ENCODE results near the gene SDCBP2. TPM values are rescaled to one million over a fixed set of nuclear protein-coding genes. Genes with fewer than 3 reads are reported as not detected.

Gene SDCBP2
- total and polyA plus RNA-seq, 2 donors (not counting 1 experiment from before 2014, with no cell fraction given), result 1.2 to 1.3 TPM

- Histone ChIP-seq H3K9me3 (ENCODE audit: control extremely low read depth in 1 of 3, control insufficient read depth in 2 of 3, insufficient read depth in 1 of 3, low read length in 2 of 3) (no peaks in the 10 kb centered on the region), H3K27me3 (replicated peaks in 1 of 4; ENCODE audit: control extremely low read depth in 1 of 4, control insufficient read depth in 3 of 4, insufficient read depth in 4 of 4, low read length in 3 of 4) (no peaks in the 10 kb centered on the region), H4K20me1 (ENCODE audit: control insufficient read depth, insufficient read depth, low read length, poor library complexity, severe bottlenecking) (peaks cover 81% of the 10 kb centered on the region), H3K36me3 (replicated peaks in 1 of 2; ENCODE audit: control extremely low read depth in 1 of 2, control insufficient read depth in 1 of 2, extremely low read depth in 1 of 2, insufficient read depth in 2 of 2, low read length in 1 of 2) (peaks cover 5 to 48% of the 10 kb centered on the region in 2 experiments), H2AFZ (ENCODE audit: insufficient read depth, low read depth, low read length, poor library complexity, severe bottlenecking) (no peak overlapping the region), H3K4me1 (ENCODE audit: control insufficient read depth in 2 of 2, insufficient read depth in 2 of 2, low read length in 2 of 2) (peaks cover 33 to 34% of the 10 kb centered on the region in 2 donors), H3K4me3 (ENCODE audit: control extremely low read depth in 1 of 5, extremely low read depth in 1 of 5, insufficient read depth in 1 of 5, low read depth in 2 of 5, low read length in 4 of 5) (no peak overlapping the region), H3K9ac (ENCODE audit: low read length) (no peak overlapping the region), H3K4me2 (replicated peaks; ENCODE audit: low read depth, low read length, poor library complexity, severe bottlenecking) (no peak overlapping the region), H3K27ac (ENCODE audit: low read length in 2 of 2) (no peak overlapping the region), H3K79me2 (ENCODE audit: control insufficient read depth, insufficient read depth, low read length) (peaks cover 78% of the 10 kb centered on the region)
- intact Hi-C loops (cut with micrococcal nuclease), result no loop called here
- ATAC-seq (ENCODE audit: low read depth), result no peak
- Mint-ChIP-seq H3K27ac (peak overlapping the region; percentile 6), H3K4me3 (no peak overlapping the region), H3K27me3 (no peaks in the 10 kb centered on the region), H3K4me1 (peaks cover 45% of the 10 kb centered on the region), H3K9me3 (ENCODE audit: insufficient read depth) (no peaks in the 10 kb centered on the region)
- no CpG with 5 or more reads among the region's 2 CpGs for WGBS (ENCODE audit: insufficient coverage)
- no peak for DNase-seq
- ChIA-PET CTCF (no interaction called here), POLR2A (no interaction called here)
- TF ChIP-seq CTCF (IDR thresholded peaks at IDR 0.05) (no peak), EZH2 (IDR thresholded peaks at IDR 0.05; ENCODE audit: borderline replicate concordance, insufficient read depth, low read depth, low read length, poor library complexity, severe bottlenecking) (no peak)
These were observed 45.3 kb upstream of the SDCBP2 start for GRCh38 chr20:1374246-1374645.

GRCh38 chr20:1373614-1374013, 44.7 kb upstream of the SDCBP2 start:
- POLR2A ChIA-PET, result no interaction called here
- Histone ChIP-seq H3K27ac (ENCODE audit: low read length in 2 of 2) (no peak overlapping the region), H4K20me1 (ENCODE audit: control insufficient read depth, insufficient read depth, low read length, poor library complexity, severe bottlenecking) (peaks cover 80% of the 10 kb centered on the region), H3K79me2 (ENCODE audit: control insufficient read depth, insufficient read depth, low read length) (peaks cover 72% of the 10 kb centered on the region), H3K27me3 (replicated peaks in 1 of 4; ENCODE audit: control extremely low read depth in 1 of 4, control insufficient read depth in 3 of 4, insufficient read depth in 4 of 4, low read length in 3 of 4) (no peaks in the 10 kb centered on the region), H3K4me1 (ENCODE audit: control insufficient read depth in 2 of 2, insufficient read depth in 2 of 2, low read length in 2 of 2) (peaks cover 28 to 31% of the 10 kb centered on the region in 2 donors), H3K4me2 (replicated peaks; ENCODE audit: low read depth, low read length, poor library complexity, severe bottlenecking) (no peak overlapping the region), H2AFZ (ENCODE audit: insufficient read depth, low read depth, low read length, poor library complexity, severe bottlenecking) (no peak overlapping the region), H3K9ac (ENCODE audit: low read length) (no peak overlapping the region), H3K36me3 (replicated peaks in 1 of 2; ENCODE audit: control extremely low read depth in 1 of 2, control insufficient read depth in 1 of 2, extremely low read depth in 1 of 2, insufficient read depth in 2 of 2, low read length in 1 of 2) (peaks cover 5 to 51% of the 10 kb centered on the region in 2 experiments), H3K4me3 (ENCODE audit: control extremely low read depth in 1 of 5, extremely low read depth in 1 of 5, insufficient read depth in 1 of 5, low read depth in 2 of 5, low read length in 4 of 5) (no peak overlapping the region), H3K9me3 (ENCODE audit: control extremely low read depth in 1 of 3, control insufficient read depth in 2 of 3, insufficient read depth in 1 of 3, low read length in 2 of 3) (no peaks in the 10 kb centered on the region)
- intact Hi-C loops (cut with micrococcal nuclease), result no loop called here
- no peak for ATAC-seq (ENCODE audit: low read depth)
- H3K4me3 Mint-ChIP-seq, result no peak overlapping the region
- 97% methylated on average over 4 of the region's 4 CpGs for WGBS (ENCODE audit: insufficient coverage)
- H3K9me3 Mint-ChIP-seq (ENCODE audit: insufficient read depth), result no peaks in the 10 kb centered on the region
- CTCF ChIA-PET, result no interaction called here
- DNase-seq, result no peak
- peak overlapping the region; percentile 15 for H3K27ac Mint-ChIP-seq
- no peaks in the 10 kb centered on the region for H3K27me3 Mint-ChIP-seq
- TF ChIP-seq EZH2 (IDR thresholded peaks at IDR 0.05; ENCODE audit: borderline replicate concordance, insufficient read depth, low read depth, low read length, poor library complexity, severe bottlenecking) (no peak), CTCF (IDR thresholded peaks at IDR 0.05) (no peak)
- peaks cover 39% of the 10 kb centered on the region for H3K4me1 Mint-ChIP-seq
